ENCODE results near the gene BEST1. TPM values are rescaled to one million over a fixed set of nuclear protein-coding genes. Genes with fewer than 3 reads are reported as not detected.

BEST1 gene
- total RNA-seq, 1 donor from 2014 or later = 1.1 TPM

DNA sequence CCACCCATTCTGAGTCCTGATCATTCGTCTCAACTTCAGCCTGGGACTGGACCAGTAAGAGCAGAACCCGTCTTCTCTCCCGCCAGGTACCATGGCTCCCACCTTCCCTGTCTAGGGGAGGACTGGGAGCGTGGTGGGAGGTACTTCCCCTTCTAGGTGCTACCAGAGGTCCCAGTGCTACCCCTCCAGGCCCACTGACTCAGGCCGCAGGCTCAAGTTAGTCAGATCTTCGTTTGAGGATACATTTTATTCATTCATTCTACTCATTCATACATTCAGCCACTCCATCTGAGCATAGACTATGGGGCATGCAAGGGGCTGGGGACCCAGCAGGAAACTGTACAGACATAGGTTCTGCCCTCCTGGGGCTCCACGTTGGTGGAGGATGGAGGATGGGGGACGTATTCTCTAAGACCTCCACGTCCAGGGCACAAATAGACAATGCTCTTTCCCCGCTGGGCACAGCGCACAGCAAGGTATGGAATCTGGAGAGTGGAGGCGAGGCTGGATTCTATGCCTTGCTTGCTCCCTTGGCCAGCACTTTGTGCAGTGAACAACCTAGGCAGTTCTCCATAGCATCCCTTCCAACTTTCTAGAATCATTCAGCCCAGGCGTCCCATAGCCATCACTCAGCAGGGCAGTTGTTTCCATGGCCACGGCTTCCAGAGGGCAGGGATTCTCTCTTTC, 31.8 kb upstream of the BEST1 start:
- Mint-ChIP-seq H3K27me3 (ENCODE audit: low read depth) (peaks cover 42% of the 10 kb centered on the region), H3K27ac (no peak overlapping the region), H3K4me3 (peak overlapping the region; percentile 76), H3K4me1 (peaks cover 42% of the 10 kb centered on the region), H3K36me3 (no peaks in the 10 kb centered on the region), H3K9me3 (no peaks in the 10 kb centered on the region)
- peak in 1 of 2 experiments; percentile 34 for DNase-seq (ENCODE audit: low spot score in 2 of 2, unreplicated experiment in 2 of 2)
- TF ChIP-seq, protein P1, sequence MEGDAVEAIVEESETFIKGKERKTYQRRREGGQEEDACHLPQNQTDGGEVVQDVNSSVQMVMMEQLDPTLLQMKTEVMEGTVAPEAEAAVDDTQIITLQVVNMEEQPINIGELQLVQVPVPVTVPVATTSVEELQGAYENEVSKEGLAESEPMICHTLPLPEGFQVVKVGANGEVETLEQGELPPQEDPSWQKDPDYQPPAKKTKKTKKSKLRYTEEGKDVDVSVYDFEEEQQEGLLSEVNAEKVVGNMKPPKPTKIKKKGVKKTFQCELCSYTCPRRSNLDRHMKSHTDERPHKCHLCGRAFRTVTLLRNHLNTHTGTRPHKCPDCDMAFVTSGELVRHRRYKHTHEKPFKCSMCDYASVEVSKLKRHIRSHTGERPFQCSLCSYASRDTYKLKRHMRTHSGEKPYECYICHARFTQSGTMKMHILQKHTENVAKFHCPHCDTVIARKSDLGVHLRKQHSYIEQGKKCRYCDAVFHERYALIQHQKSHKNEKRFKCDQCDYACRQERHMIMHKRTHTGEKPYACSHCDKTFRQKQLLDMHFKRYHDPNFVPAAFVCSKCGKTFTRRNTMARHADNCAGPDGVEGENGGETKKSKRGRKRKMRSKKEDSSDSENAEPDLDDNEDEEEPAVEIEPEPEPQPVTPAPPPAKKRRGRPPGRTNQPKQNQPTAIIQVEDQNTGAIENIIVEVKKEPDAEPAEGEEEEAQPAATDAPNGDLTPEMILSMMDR (IDR thresholded peaks at IDR 0.05; ENCODE audit: unreplicated experiment) = no peak

DNA sequence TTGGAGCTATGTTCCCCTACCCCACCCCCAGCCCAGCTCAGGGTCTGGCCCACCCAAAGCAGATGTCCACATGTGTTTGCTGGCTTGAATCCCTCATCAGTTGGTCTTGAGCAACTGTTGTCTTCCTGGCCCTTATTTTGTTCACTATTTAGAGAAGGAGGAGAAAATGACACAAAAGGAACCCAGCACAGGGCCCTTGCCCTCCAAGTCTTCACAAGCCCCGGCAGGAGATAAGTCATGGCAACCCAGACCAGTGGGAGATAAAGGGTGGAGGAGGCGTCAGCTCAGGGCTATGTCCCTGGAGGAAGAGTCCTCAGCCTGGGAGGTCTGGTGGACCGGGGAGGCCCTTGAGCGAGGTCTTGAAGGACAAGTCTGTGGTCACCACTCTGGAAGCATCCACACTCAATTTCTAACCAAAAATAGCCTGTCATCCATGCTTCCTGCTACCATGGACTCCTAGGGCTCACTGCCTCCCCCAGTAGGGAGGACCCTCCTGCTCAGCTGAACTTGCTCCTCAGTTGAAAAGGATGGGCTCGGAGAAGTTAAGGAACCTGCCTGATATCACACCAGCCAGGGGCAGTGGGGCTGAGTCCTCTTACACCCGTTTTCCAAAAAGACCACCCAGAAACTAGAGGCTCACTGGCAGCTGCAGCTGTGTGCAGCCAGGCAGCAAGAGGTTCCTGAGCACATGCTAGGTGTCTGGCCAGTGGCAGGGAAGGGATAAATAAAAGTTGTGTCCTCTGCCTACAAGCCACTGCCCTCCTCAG, 31.0 kb upstream of the BEST1 start:
- TF ChIP-seq, protein P1 (IDR thresholded peaks at IDR 0.05; ENCODE audit: unreplicated experiment) = no peak
- Mint-ChIP-seq H3K4me3 (peak overlapping the region; percentile 76), H3K27ac (peak overlapping the region; percentile 66), H3K9me3 (no peaks in the 10 kb centered on the region), H3K27me3 (ENCODE audit: low read depth) (peaks cover 42% of the 10 kb centered on the region), H3K4me1 (peaks cover 49% of the 10 kb centered on the region), H3K36me3 (no peaks in the 10 kb centered on the region)
- DNase-seq (ENCODE audit: low spot score in 2 of 2, unreplicated experiment in 2 of 2) = no peak

DNA sequence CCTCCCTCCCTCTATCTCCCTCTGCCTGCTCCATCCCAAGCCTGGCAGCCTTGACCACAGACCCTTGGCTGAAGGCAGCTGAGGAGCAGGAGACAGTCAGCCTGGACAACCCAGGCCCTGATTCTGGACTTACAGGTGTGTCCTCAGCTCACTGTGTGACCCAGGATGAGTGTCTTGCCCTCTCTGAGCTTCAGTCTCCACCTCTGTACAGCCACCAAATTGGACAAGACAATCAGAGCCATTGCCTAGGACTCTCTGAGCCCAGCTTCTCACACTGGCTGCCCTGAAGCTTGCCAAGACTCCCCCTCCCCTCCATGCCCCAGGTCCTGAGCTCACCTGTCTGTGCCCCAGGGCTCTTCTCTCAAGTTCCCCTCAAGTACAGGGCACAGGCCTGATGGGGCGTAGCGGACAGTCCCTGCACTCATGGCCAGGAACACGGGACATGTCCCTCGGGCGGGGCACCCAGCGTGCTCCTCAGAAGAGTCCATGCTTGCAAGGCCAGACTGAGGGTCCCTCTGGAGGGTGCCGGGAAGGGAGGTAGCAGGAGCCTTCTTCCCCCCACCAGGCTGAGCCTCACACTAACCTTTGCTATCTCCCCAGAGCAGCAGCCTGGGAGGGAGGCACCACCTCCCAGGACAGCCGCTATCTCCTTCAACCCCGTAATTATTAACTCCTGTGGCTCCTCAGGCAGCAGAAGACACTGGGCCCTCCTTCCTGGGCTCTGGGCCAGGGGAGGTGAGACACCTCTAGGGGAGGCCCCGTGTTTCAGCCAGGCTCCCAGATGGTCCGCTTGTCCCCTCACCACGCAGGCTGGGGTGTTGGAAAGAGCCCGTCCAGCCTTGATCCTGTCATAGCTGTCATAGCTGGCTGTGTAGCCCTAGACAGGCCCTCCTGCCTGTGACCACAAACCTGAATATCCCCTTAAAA, 30.2 kb upstream of the BEST1 start:
- peak in 1 of 2 experiments; percentile 37 for DNase-seq (ENCODE audit: low spot score in 2 of 2, unreplicated experiment in 2 of 2)
- Mint-ChIP-seq H3K27ac (peak overlapping the region; percentile 72), H3K4me3 (peak overlapping the region; percentile 30), H3K4me1 (peaks cover 56% of the 10 kb centered on the region), H3K27me3 (ENCODE audit: low read depth) (peaks cover 42% of the 10 kb centered on the region), H3K9me3 (no peaks in the 10 kb centered on the region), H3K36me3 (no peaks in the 10 kb centered on the region)
- TF ChIP-seq, protein P1 (IDR thresholded peaks at IDR 0.05; ENCODE audit: unreplicated experiment) = no peak

DNA sequence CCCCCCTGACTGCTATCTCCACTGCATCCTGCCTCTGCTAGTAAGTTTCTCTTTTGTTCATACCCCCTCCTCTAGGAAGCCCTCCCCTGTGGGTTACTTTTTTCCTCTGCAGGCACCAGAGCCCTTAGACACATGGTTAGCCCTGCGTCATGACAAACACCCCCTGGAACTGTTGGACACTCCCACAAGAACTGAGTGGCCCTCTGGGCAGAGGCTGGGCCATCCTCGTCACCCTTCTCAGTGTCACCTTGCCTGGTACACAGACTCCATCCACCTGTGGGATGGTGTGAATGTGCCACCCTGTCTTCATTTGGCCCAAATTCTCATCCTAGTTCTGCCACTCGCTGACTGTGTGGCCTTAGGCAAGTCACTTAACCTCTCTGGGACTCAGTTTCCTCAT, 28.7 kb upstream of the BEST1 start:
- Mint-ChIP-seq H3K4me1 (peaks cover 64% of the 10 kb centered on the region), H3K36me3 (no peaks in the 10 kb centered on the region), H3K4me3 (no peak overlapping the region), H3K27me3 (ENCODE audit: low read depth) (peaks cover 33% of the 10 kb centered on the region), H3K27ac (no peak overlapping the region), H3K9me3 (no peaks in the 10 kb centered on the region)
- TF ChIP-seq, protein P1 (IDR thresholded peaks at IDR 0.05; ENCODE audit: unreplicated experiment) = no peak
- no peak for DNase-seq (ENCODE audit: low spot score in 2 of 2, unreplicated experiment in 2 of 2)

DNA sequence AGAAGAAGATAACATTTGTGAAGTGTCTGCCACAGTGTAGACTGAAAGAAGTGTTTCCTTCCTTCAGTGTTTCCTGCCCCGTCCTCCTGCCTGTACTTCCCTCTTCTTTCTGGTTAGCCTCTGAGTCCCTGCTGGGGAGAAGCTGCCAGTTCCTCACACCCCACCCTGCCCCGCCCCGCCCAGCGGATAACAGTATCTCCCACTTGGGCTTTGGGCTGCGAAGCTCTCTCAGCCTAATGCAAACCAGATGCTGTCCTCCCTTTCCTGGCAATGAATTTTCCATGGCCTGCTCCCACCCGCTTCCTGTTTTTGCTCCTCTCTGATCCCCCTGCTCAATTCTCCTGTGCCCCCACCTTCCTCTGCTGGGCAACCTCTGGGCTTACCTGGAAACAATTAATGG, 27.6 kb upstream of the BEST1 start:
- Mint-ChIP-seq H3K4me3 (no peak overlapping the region), H3K4me1 (peaks cover 62% of the 10 kb centered on the region)
- peak in 1 of 2 experiments; percentile 62 for DNase-seq (ENCODE audit: low spot score in 2 of 2, unreplicated experiment in 2 of 2)

More for the DNA sequence above, 27.6 kb upstream of the BEST1 start:
- Mint-ChIP-seq H3K36me3 (no peaks in the 10 kb centered on the region), H3K9me3 (no peaks in the 10 kb centered on the region), H3K27ac (peak overlapping the region; percentile 98), H3K27me3 (ENCODE audit: low read depth) (peaks cover 30% of the 10 kb centered on the region)
- TF ChIP-seq, protein P1 (IDR thresholded peaks at IDR 0.05; ENCODE audit: unreplicated experiment) = no peak
